ENCODE data around the gene C2orf68. TPM values are rescaled to one million over a fixed set of nuclear protein-coding genes. Genes with fewer than 3 reads are reported as not detected.
"Not testable (repeated sequence)": the region's sequence is repeated elsewhere in the genome, so short reads cannot be mapped to it uniquely, and the experiment has no call there.

C2orf68 gene
- total RNA-seq, 1 experiment from 2014 or later: 37.0 TPM

DNA sequence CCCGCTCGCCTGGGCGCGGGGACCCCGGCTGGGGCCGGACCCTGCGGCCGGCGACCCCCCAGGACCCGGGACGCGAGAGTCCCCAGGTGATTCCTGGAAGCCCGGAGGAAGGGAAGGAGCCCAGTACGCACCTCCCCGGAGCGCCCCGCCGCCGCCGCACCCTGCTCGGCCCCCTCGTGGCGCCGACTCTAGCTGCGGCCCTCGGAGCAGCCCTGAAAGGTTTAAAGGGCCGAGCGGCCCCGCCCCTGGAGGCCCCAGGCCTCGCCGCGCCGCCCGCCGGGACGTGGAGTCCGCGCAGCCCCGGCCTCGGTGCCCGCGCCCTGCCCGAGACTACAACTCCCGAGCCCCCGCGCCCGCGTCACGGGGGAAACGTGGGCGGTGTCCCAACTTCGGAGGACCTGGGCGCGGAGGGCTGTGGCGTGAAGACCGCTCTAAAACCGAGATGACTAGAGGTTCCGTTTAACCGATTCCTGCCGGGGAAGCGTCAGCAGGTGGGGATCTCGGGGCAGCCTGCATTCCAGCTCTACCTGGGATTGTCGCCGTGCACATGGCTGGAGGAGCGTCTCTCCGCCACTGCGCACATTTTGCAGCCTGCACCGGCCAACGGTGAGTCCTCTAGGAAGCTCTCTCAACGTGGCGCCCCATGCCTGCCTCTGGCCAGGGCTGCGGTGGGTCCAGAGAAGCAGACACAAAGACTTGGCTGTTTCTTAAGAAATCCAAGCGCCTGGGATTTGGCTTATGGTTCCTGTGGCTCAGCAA lies 9.2 kb downstream of the C2orf68 start, which contains the start of gene TMEM150A:
Gene TMEM150A (minus strand): TSS at position 223 of the 759 bp plus-strand sequence. CDS start 750 bp downstream, outside the sequence.
- in situ Hi-C loops (cut with HindIII; ENCODE audit: low pct_unique_long_range_greater_than_20kb, low sequenced_read_pairs): no loop called here
- peak; percentile 89 for DNase-seq (ENCODE audit: low read depth)

DNA sequence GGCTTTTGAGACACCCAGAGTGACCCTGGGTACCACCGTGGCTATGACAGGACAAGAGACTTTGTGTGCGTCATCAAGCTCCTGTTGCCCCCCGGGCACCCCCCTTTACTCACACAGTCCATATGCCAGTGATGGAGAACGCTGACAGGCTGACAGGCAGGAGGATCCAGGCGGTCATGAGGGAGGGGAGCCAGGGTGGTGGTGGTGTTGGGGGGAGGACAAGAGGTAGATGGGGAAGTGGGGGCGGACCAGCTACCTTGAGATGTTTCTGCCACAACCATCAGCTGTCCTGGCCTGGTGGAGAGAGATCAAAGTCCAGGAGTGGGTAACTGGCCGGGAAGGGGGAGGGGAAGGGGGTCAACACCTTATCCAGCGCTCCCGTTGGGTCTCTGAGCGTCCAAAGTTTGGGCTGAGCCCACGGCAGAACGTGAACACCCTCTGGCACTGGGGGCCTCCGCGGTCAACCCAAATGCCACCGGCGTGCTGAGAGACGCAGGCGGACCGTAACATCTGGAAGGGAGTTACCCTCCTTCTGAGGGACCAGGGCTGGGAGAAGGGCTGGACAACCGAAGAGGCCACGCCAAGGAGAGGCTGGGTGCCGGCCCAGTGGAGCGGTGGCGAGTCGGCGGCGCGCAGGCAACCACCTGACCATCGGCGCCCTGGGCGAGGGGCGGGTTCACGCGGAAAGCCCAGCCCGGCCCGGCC lies 9.9 kb downstream of the C2orf68 start:
- no peak for DNase-seq (ENCODE audit: low read depth)
- in situ Hi-C loops (cut with HindIII; ENCODE audit: low pct_unique_long_range_greater_than_20kb, low sequenced_read_pairs): no loop called here

DNA sequence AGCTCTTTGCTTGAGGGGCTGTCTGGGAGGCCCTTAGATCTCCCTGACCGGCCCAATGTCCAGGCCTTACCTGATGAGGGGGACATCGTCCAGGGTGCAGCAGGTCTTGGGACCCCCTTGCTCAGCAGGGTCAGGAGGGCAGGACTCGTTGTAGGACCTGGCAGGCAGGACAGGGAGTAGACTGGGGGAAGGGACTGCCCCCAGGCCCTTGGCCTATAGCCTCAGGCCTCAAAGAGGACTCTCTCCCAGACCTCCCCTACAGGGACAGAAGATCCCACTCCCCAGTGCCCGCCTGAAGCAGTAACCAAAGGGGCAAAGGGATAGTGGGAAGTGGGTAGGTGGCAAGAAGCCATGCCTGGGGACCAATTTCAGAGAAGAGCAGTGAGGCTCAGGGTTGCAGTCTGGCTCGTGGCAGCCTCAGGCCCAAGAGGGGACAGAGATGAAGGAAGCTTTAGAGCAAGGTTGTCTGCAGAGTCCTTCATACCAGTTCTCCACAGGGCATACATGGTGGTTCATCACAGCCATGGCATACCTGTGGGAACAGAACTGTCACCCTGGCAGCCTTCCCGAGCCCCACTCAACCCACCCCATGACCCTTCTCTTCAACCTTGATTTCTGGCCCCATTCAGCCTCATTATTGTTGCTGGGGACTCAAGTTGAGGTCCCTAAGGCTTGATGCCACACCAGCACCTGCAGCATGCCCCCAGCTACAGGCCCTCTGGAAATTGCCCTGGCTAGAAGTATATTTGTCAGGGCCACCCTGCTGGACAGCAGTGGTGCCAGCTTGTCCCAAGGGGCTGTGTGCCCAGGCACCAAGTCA lies 10.7 kb downstream of the C2orf68 start:
- no peak for DNase-seq (ENCODE audit: low read depth)
- in situ Hi-C loops (cut with HindIII; ENCODE audit: low pct_unique_long_range_greater_than_20kb, low sequenced_read_pairs): no loop called here

- no peak for DNase-seq (ENCODE audit: low read depth)
- in situ Hi-C loops (cut with HindIII; ENCODE audit: low pct_unique_long_range_greater_than_20kb, low sequenced_read_pairs): no loop called here
Observed at GRCh38 chr2:85600235-85600575, 11.7 kb downstream of the C2orf68 start.

DNA sequence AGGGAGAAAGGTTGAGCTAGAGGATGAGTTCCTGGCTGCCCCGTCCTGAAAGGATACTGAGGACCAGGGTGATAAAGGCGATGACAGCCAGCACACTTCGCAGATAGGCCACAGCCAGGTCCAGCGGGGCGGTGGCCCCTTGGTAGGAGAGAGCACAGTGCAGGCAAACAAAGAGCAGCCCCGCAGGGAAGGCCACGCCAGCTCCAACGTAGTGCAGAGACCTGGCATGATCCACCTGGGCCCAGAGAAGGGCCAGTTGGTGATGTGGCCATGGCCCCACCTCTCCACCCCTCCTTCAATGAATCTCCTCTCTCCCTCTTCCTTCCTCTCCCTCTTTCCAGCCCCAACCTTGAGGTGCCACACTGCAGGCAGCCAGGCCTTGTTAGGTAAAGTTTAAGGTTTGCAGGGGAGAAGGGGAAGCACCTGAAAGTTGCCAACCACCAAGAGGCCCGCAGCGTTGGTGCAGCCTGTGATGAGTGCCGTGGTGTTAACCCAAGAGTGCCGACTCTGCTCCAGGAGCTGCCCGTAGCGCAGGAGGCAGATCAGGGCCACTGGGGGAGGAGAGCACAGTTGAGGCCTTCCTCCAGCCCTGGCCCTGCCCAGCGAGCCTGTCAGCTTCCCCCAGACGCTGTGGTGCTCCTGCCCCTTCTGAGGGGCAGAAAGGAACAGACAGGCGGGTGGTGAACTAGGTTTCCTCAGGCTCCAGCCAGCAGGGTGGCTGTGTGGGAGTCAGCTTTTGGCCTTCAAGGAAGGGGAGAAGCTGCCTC lies 12.2 kb downstream of the C2orf68 start:
- in situ Hi-C loops (cut with HindIII; ENCODE audit: low pct_unique_long_range_greater_than_20kb, low sequenced_read_pairs): no loop called here
- no peak for DNase-seq (ENCODE audit: low read depth)

- no peak for DNase-seq (ENCODE audit: low read depth)
- in situ Hi-C loops (cut with HindIII; ENCODE audit: low pct_unique_long_range_greater_than_20kb, low sequenced_read_pairs): no loop called here
Observed at GRCh38 chr2:85598594-85599340, 13.1 kb downstream of the C2orf68 start.

GRCh38 chr2:85597241-85597640 lies 14.6 kb downstream of the C2orf68 start:
- in situ Hi-C loops (cut with HindIII; ENCODE audit: low pct_unique_long_range_greater_than_20kb, low sequenced_read_pairs): no loop called here
- no peak for DNase-seq (ENCODE audit: low read depth)

DNA sequence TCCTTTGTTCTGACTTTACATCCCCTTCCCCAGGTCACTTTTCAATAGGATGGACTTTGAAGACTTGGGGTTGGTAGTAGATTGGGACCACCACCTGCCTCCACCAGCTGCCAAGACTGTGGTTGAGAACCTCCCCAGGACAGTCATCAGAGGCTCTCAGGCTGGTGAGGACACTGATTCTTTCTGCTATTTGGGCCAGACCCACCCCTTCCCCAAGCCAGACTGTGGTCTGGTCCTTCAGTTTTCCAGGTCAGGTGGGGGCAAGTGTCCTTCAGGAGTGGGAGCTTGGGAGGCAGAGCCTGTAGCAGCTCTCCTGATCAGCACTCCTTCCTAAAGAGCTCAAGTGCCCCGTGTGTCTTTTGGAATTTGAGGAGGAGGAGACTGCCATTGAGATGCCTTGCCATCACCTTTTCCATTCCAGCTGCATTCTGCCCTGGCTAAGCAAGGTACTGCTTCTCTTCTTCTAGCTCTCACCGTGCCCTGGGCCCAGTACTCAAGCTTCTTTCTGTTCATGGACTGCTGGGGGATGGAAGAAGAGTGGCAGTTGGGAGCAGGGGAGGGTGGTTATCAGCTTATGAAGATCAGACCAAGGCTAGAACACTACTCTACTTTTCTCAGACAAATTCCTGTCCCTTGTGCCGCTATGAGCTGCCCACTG lies 15.3 kb downstream of the C2orf68 start:
- in situ Hi-C loops (cut with HindIII; ENCODE audit: low pct_unique_long_range_greater_than_20kb, low sequenced_read_pairs): no loop called here
- no peak for DNase-seq (ENCODE audit: low read depth)

DNA sequence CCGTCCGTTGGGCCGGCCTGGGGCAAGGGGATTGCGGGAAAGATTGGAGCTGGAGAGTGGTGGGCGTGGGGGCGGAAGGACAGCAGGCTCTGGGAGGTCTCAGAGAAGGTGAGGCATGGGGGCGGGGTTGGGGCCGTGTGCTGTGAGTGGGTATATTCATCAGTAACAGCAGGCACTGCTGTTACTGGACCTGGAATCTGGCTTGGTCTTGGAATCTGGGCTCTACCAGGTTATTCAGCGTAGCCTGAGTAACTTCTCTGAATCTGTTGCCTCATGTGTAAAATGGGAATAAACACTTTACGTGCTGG lies 15.9 kb downstream of the C2orf68 start:
- no peak for DNase-seq (ENCODE audit: low read depth)
- in situ Hi-C loops (cut with HindIII; ENCODE audit: low pct_unique_long_range_greater_than_20kb, low sequenced_read_pairs): no loop called here

- DNase-seq (ENCODE audit: low read depth): peak; percentile 96
- in situ Hi-C loops (cut with HindIII; ENCODE audit: low pct_unique_long_range_greater_than_20kb, low sequenced_read_pairs): no loop called here
Observed at GRCh38 chr2:85595301-85596025, 16.4 kb downstream of the C2orf68 start, which contains the start of gene RNF181. Gene RNF181, plus strand, starts transcription at chr2:85595745. Its CDS starts 19 bp downstream, at chr2:85595764.

DNA sequence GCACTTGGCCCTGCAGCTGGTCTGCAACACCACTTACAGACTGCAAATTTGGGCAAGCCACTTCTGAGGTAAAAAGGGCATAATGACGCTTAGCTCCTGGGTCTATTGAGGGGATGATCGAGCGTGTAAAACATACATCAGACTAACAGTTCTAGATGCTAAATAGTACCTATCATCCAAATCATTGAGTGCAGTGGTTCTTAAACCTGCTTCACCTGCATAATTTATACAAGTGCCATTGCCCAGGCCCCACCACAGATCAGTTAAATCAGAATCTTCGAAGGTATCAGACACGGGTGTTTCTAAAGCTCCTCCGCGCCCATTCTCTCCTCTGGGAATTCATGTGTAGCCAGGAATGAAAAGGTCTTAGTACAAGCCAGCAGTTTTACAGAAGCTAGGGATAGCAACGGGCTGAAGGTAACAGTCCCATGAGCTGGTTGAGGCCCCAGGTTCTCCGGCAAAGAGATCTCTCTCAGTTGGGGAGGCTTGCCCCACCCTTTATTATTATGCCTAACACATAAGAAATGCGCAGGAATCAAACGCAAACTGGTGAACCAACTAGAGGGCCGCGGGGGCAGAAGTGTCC lies 17.1 kb downstream of the C2orf68 start:
- no peak for DNase-seq (ENCODE audit: low read depth)
- in situ Hi-C loops (cut with HindIII; ENCODE audit: low pct_unique_long_range_greater_than_20kb, low sequenced_read_pairs): no loop called here

- in situ Hi-C loops (cut with HindIII; ENCODE audit: low pct_unique_long_range_greater_than_20kb, low sequenced_read_pairs): no loop called here
- no peak for DNase-seq (ENCODE audit: low read depth)
Observed at GRCh38 chr2:85593023-85593422, 18.8 kb downstream of the C2orf68 start.

- in situ Hi-C loops (cut with HindIII; ENCODE audit: low pct_unique_long_range_greater_than_20kb, low sequenced_read_pairs); DNase-seq (ENCODE audit: low read depth): not testable (repeated sequence)
Observed at GRCh38 chr2:85592299-85592698, 19.6 kb downstream of the C2orf68 start.

DNA sequence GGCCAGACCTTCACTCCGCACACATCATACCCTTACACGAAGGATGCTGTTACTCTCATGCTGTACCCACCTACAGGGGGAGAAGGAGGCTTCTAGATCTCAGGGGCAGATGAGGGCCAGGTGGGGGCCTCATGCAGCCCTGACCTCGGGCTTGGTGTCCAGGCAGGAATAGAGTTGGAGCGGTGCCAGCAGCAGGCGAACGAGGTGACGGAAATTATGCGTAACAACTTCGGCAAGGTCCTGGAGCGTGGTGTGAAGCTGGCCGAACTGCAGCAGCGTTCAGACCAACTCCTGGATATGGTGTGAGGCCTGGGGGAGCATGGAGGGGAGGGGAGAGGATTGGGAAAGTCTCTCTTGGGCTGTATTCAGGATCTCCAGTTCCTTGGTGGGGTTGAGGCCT lies 20.3 kb downstream of the C2orf68 start:
- in situ Hi-C loops (cut with HindIII; ENCODE audit: low pct_unique_long_range_greater_than_20kb, low sequenced_read_pairs): no loop called here
- DNase-seq (ENCODE audit: low read depth): no peak

GRCh38 chr2:85590950-85591349 lies 20.9 kb downstream of the C2orf68 start:
- no peak for DNase-seq (ENCODE audit: low read depth)
- in situ Hi-C loops (cut with HindIII; ENCODE audit: low pct_unique_long_range_greater_than_20kb, low sequenced_read_pairs): no loop called here
